HL-60 (cell line): ENCODE results near the gene PCDHGA7.
"Not testable (repeated sequence)": the region's sequence is repeated elsewhere in the genome, so short reads cannot be mapped to it uniquely, and the experiment has no call there.

Source experiments
- DNase-seq, 2 experiments: peaks; one replicate each; pipeline ENCODE4 v3.0.0-alpha.2; 2010 to 2020; ENCODE audit warnings: low read depth in 1 of 2, low spot score in 1 of 2
- H3K27ac ChIP-seq: fragments of 250-450 bp; sonication (Bioruptor Pico); replicated peaks from 2 replicates; pipeline ENCODE4 v1.5.1; 2020; ENCODE audit warnings: mild to moderate bottlenecking, moderate library complexity
- H3K27me3 ChIP-seq: fragments of 250-450 bp; sonication (Bioruptor Pico); 2 replicates; pipeline ENCODE4 v1.5.1; 2021; ENCODE audit warnings: mild to moderate bottlenecking, moderate library complexity; ENCODE audit not compliant: insufficient read depth, poor library complexity, severe bottlenecking
- H3K4me3 ChIP-seq: replicated peaks from 2 replicates; pipeline ENCODE4 v1.5.1; 2011; ENCODE audit warnings: mild to moderate bottlenecking, control low read depth, low read length; ENCODE audit not compliant: insufficient read depth
- GABPA ChIP-seq: IDR thresholded peaks from 2 replicates; pipeline ENCODE4 v1.6.1; 2012; ENCODE audit warnings: low read depth
- POLR2AphosphoS5 ChIP-seq: IDR thresholded peaks from 2 replicates; pipeline ENCODE4 v1.6.1; 2012; ENCODE audit warnings: low read depth
- SPI1 ChIP-seq: IDR thresholded peaks from 2 replicates; pipeline ENCODE4 v1.6.1; 2012; ENCODE audit warnings: low read depth, mild to moderate bottlenecking, borderline replicate concordance
- TF ChIP-seq, protein P1 (sequence below): IDR thresholded peaks from one replicate; pipeline ENCODE4 v1.5.1; 2011; ENCODE audit warnings: low read length, control low read depth, inconsistent platforms; ENCODE audit not compliant: insufficient read depth
- TF ChIP-seq, protein P2 (sequence below): IDR thresholded peaks from 2 replicates; pipeline ENCODE4 v1.6.1; 2012; ENCODE audit warnings: low read depth; ENCODE audit not compliant: insufficient replicate concordance

The PCDHGA7 gene

DNA sequence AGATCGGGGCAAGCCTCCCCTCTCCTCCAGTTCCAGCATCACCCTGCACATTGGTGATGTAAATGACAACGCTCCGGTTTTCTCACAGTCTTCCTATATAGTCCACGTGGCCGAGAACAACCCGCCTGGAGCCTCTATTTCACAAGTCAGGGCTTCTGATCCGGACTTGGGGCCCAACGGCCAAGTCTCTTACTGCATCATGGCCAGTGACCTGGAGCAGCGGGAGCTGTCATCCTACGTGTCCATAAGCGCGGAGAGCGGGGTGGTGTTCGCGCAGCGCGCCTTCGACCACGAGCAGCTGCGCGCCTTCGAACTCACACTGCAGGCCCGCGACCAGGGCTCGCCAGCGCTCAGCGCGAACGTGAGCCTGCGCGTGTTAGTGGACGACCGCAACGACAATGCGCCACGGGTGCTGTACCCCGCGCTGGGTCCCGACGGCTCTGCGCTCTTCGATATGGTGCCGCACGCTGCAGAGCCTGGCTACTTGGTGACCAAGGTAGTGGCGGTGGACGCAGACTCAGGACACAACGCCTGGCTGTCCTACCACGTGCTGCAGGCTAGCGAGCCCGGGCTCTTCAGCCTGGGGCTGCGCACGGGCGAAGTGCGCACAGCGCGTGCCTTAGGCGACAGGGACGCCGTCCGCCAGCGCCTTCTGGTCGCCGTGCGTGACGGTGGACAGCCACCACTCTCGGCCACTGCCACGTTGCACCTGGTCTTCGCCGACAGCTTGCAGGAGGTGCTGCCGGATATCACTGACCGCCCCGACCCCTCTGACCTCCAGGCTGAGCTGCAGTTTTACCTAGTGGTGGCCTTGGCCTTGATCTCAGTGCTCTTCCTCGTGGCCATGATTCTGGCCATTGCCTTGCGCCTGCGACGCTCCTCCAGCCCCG, 6.9 kb downstream of the PCDHGA7 start:
- no peak for TF ChIP-seq POLR2AphosphoS5
- TF ChIP-seq, protein P1, sequence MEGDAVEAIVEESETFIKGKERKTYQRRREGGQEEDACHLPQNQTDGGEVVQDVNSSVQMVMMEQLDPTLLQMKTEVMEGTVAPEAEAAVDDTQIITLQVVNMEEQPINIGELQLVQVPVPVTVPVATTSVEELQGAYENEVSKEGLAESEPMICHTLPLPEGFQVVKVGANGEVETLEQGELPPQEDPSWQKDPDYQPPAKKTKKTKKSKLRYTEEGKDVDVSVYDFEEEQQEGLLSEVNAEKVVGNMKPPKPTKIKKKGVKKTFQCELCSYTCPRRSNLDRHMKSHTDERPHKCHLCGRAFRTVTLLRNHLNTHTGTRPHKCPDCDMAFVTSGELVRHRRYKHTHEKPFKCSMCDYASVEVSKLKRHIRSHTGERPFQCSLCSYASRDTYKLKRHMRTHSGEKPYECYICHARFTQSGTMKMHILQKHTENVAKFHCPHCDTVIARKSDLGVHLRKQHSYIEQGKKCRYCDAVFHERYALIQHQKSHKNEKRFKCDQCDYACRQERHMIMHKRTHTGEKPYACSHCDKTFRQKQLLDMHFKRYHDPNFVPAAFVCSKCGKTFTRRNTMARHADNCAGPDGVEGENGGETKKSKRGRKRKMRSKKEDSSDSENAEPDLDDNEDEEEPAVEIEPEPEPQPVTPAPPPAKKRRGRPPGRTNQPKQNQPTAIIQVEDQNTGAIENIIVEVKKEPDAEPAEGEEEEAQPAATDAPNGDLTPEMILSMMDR: no peak
- TF ChIP-seq SPI1: no peak
- TF ChIP-seq, protein P2, sequence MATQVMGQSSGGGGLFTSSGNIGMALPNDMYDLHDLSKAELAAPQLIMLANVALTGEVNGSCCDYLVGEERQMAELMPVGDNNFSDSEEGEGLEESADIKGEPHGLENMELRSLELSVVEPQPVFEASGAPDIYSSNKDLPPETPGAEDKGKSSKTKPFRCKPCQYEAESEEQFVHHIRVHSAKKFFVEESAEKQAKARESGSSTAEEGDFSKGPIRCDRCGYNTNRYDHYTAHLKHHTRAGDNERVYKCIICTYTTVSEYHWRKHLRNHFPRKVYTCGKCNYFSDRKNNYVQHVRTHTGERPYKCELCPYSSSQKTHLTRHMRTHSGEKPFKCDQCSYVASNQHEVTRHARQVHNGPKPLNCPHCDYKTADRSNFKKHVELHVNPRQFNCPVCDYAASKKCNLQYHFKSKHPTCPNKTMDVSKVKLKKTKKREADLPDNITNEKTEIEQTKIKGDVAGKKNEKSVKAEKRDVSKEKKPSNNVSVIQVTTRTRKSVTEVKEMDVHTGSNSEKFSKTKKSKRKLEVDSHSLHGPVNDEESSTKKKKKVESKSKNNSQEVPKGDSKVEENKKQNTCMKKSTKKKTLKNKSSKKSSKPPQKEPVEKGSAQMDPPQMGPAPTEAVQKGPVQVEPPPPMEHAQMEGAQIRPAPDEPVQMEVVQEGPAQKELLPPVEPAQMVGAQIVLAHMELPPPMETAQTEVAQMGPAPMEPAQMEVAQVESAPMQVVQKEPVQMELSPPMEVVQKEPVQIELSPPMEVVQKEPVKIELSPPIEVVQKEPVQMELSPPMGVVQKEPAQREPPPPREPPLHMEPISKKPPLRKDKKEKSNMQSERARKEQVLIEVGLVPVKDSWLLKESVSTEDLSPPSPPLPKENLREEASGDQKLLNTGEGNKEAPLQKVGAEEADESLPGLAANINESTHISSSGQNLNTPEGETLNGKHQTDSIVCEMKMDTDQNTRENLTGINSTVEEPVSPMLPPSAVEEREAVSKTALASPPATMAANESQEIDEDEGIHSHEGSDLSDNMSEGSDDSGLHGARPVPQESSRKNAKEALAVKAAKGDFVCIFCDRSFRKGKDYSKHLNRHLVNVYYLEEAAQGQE: no peak
- no peak for TF ChIP-seq GABPA
- no peak for DNase-seq
- no peaks in the 10 kb centered on the region for H3K27me3 ChIP-seq
- no peak overlapping the region for H3K27ac ChIP-seq
- no peak overlapping the region for H3K4me3 ChIP-seq

DNA sequence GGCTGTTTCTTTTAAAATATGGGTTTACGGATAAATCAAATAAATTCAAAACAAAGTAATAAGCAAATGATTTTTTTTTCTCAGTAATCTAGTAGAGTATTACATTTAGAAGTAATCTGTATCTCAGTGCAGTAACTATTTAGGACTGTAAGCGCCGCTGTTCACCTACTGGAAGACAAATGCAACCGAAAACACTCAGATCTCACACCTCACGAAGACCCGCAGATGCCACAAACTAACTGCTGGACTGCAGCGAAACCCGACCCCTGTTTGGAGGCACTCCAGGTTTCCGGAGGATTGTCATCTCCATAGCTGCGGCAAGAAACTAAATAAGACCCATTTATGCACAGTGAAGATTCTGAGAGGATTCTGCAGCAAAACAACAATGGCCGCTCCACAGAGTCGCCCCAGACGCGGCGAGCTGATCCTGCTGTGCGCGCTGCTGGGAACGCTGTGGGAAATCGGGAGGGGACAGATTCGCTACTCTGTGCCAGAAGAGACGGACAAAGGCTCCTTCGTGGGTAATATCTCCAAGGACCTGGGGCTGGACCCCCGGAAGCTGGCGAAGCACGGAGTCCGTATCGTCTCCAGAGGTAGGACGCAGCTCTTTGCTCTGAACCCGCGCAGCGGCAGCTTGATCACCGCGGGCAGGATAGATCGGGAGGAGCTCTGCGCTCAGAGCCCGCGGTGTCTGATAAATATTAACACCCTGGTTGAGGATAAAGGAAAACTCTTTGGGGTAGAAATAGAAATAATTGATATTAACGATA, 10.1 kb downstream of the PCDHGA7 start, which contains the start of gene PCDHGA8:
Gene PCDHGA8, plus strand, starts transcription at position 205 of the 770 bp plus-strand sequence. Its CDS starts 181 bp downstream, at position 386.
- Histone ChIP-seq H3K27ac (no peak within 1 kb of the TSS), H3K27me3 (no peaks in the 10 kb centered on the region), H3K4me3 (no peak within 1 kb of the TSS)
- no peak for DNase-seq
- TF ChIP-seq, protein P2: no peak
- TF ChIP-seq SPI1 (no peak), POLR2AphosphoS5 (no peak), GABPA (no peak)
- TF ChIP-seq, protein P1: no peak

DNA sequence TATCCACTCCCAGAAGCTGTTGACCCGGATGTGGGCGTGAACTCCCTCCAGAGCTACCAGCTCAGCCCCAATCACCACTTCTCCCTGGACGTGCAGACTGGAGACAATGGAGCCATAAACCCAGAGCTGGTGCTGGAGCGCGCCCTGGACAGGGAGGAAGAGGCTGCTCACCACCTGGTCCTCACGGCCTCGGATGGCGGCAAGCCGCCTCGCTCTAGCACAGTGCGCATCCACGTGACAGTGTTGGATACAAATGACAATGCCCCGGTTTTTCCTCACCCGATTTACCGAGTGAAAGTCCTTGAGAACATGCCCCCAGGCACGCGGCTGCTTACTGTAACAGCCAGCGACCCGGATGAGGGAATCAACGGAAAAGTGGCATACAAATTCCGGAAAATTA, 10.7 kb downstream of the PCDHGA7 start:
- H3K27ac ChIP-seq: no peak overlapping the region
- H3K4me3 ChIP-seq: no peak overlapping the region
- H3K27me3 ChIP-seq: no peaks in the 10 kb centered on the region
- no peak for DNase-seq
- no peak for TF ChIP-seq GABPA

DNA sequence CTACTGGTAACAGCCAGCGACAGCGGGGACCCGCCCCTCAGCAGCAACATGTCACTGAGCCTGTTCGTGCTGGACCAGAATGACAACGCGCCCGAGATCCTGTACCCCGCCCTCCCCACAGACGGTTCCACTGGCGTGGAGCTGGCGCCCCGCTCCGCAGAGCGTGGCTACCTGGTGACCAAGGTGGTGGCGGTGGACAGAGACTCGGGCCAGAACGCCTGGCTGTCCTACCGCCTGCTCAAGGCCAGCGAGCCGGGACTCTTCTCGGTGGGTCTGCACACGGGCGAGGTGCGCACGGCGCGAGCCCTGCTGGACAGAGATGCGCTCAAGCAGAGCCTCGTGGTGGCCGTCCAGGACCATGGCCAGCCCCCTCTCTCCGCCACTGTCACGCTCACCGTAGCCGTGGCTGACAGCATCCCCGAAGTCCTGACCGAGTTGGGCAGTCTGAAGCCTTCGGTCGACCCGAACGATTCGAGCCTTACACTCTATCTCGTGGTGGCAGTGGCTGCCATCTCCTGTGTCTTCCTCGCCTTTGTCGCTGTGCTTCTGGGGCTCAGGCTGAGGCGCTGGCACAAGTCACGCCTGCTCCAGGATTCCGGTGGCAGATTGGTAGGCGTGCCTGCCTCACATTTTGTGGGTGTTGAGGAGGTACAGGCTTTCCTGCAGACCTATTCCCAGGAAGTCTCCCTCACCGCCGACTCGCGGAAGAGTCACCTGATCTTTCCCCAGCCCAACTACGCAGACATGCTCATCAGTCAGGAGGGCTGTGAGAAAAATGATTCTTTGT, 12.1 kb downstream of the PCDHGA7 start:
- not testable (repeated sequence) for H3K4me3 ChIP-seq, H3K27me3 ChIP-seq, DNase-seq, H3K27ac ChIP-seq
